NCI-H2227 treated with DMSO at 0.1 percent for 48 hours (cell line): ENCODE data around the gene TET2.

Experiments
- DNase-seq: peaks from one replicate; lab custom pipeline; 2025; lab: John Stamatoyannopoulos, UW

Gene TET2

DNA sequence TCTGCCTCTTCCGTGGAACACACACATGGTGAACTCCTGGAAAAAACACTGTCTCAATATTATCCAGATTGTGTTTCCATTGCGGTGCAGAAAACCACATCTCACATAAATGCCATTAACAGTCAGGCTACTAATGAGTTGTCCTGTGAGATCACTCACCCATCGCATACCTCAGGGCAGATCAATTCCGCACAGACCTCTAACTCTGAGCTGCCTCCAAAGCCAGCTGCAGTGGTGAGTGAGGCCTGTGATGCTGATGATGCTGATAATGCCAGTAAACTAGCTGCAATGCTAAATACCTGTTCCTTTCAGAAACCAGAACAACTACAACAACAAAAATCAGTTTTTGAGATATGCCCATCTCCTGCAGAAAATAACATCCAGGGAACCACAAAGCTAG is 87.9 kb downstream of the TET2 start:
- no peak for DNase-seq

GRCh38 chr4:105236202-105236915 is 89.7 kb downstream of the TET2 start:
- no peak for DNase-seq

DNA sequence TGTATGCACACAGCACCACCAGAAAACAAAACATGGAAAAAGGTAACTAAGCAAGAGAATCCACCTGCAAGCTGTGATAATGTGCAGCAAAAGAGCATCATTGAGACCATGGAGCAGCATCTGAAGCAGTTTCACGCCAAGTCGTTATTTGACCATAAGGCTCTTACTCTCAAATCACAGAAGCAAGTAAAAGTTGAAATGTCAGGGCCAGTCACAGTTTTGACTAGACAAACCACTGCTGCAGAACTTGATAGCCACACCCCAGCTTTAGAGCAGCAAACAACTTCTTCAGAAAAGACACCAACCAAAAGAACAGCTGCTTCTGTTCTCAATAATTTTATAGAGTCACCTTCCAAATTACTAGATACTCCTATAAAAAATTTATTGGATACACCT is 90.2 kb downstream of the TET2 start:
- DNase-seq = no peak

DNA sequence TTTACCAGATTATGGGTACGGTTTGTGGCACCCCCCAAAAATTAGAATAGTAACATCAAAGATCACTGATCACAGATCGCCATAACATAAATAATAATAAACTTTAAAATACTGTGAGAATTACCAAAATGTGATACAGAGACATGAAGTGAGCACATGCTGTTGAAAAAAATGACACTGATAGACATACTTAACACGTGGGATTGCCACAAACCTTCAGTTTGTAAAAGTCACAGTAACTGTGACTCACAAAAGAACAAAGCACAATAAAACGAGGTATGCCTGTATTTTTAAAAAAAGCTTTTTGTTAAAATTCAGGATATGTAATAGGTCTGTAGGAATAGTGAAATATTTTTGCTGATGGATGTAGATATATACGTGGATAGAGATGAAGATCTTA is 93.4 kb downstream of the TET2 start:
- no peak for DNase-seq

- no peak for DNase-seq
Measured at GRCh38 chr4:105241451-105241850, 94.8 kb downstream of the TET2 start.

GRCh38 chr4:105243446-105243845 is 96.8 kb downstream of the TET2 start:
- no peak for DNase-seq

GRCh38 chr4:105246712-105247111 is 100.0 kb downstream of the TET2 start:
- no peak for DNase-seq

DNA sequence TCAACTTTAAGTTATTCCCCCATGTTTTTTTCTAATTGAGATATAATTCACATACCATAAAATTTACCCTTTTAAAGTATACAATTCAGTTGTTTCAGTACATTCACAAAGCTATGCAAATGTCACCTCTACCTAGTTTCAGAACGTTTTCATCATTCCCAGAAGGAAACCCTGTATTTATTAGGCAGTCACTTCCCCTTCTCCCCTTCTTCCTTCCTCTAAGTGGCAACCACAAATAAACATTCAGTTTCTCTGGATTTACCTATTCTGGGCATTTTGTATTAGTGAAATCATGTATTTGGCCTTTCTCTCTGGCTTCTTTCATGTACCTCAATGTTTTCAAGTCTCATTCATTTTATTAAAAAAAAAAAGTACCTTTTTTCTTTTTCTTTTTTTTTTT is 101.9 kb downstream of the TET2 start:
- DNase-seq = no peak

DNA sequence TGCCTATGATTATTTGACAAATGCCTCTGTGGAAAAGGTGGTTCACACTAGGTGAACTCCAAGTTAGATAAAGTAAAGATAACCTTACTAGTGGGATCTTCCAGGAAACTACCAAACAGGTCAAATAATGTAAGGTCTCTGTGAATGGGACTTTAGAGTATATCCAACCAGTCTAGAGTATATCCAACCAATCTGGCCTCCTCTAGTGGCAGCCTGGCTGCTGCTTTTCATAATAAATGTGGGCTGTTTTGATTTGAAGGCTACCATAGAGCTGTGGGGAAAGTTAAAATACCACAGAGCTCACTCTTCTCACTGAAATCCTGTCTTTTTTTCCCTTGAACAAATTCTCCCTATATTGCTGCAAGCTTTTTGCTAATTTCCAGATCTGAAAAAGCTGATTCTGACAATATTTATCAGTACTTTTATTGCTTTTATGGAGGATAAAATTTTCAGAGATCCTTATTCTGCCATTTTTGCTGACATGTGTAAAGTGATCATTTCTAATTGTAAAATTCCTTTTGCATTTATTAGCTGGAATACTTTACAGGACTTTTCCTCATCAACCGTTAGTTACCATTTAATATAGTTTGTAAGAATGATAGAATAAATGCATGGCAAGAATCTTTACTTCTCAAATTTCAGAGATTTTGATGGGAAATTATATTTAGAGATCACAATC is 111.3 kb downstream of the TET2 start:
- DNase-seq = no peak

DNA sequence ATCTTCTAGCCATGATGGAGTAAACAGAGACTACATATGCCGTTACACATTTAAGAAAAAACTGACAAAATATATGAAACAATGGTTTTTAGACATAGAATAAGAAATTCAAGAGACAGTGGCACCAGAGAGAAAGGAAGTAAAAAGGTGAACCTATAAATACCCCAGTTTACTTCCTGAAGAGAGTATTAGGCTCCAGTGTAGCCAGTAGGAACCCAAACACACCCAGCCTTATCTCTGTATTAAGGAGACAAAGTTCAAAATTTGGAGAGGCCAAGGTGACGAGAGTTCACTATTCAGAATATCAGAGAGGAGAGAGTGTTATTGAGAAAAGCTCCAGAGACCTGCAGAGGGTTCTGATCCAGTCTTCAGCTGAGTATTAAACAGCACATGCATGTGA is 119.0 kb downstream of the TET2 start:
- no peak for DNase-seq

GRCh38 chr4:105267280-105267679 is 120.6 kb downstream of the TET2 start:
- DNase-seq = no peak

DNA sequence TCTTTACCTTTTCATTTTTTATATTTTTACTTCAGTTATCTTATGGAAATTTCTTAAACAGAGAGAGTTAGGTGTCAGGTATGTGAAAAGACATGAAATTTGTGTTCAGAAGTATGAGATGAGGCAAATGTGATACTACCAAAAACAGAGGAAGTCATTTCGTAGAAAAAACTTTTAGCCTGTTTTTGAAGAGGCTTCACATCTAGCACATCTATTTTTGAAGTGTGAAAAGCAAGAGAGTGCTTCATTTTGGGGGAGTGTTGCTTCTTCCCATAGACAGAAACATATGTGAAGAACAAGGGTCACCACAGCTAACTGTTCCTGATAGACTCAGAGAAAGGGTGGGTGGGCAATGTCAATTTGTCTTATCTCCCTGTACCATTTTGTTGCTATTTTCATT is 125.3 kb downstream of the TET2 start:
- DNase-seq = no peak

- DNase-seq = no peak
Measured at GRCh38 chr4:105273230-105273629, 126.6 kb downstream of the TET2 start.

GRCh38 chr4:105274090-105274489 is 127.4 kb downstream of the TET2 start:
- DNase-seq = no peak

DNA sequence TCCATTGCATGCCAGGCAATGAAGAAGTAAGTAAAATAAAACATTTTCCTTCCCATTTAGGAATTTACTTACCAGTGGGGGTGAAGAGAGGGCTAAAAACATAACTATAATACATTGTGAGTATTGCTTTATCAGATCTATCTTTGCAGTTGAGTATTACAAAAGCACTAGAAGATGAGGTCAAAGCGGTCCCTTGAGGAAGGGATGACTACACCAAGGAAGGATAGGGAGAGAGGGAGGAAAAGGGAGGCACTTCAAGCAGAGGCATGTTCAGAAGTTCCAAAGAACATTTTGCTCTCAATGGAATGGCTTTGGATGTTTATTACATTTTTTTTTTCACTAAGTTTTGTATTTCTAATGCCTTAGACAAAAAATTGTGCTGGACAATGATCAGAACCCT is 127.8 kb downstream of the TET2 start:
- no peak for DNase-seq

DNA sequence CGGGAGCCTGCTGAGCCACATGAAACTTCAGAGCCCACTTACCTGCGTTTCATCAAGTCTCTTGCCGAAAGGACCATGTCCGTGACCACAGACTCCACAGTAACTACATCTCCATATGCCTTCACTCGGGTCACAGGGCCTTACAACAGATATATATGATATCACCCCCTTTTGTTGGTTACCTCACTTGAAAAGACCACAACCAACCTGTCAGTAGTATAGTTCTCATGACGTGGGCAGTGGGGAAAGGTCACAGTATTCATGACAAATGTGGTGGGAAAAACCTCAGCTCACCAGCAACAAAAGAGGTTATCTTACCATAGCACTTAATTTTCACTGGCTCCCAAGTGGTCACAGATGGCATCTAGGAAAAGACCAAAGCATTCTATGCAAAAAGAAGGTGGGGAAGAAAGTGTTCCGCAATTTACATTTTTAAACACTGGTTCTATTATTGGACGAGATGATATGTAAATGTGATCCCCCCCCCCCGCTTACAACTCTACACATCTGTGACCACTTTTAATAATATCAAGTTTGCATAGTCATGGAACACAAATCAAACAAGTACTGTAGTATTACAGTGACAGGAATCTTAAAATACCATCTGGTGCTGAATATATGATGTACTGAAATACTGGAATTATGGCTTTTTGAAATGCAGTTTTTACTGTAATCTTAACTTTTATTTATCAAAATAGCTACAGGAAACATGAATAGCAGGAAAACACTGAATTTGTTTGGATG is 129.9 kb downstream of the TET2 start:
- no peak for DNase-seq

DNA sequence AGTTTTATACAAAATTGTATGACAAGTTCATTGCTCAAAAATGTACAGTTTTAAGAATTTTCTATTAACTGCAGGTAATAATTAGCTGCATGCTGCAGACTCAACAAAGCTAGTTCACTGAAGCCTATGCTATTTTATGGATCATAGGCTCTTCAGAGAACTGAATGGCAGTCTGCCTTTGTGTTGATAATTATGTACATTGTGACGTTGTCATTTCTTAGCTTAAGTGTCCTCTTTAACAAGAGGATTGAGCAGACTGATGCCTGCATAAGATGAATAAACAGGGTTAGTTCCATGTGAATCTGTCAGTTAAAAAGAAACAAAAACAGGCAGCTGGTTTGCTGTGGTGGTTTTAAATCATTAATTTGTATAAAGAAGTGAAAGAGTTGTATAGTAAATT is 131.0 kb downstream of the TET2 start:
- DNase-seq = peak; percentile 31

DNA sequence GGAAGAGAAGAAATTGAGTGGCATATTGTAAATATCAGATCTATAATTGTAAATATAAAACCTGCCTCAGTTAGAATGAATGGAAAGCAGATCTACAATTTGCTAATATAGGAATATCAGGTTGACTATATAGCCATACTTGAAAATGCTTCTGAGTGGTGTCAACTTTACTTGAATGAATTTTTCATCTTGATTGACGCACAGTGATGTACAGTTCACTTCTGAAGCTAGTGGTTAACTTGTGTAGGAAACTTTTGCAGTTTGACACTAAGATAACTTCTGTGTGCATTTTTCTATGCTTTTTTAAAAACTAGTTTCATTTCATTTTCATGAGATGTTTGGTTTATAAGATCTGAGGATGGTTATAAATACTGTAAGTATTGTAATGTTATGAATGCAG is 132.6 kb downstream of the TET2 start:
- DNase-seq = no peak

DNA sequence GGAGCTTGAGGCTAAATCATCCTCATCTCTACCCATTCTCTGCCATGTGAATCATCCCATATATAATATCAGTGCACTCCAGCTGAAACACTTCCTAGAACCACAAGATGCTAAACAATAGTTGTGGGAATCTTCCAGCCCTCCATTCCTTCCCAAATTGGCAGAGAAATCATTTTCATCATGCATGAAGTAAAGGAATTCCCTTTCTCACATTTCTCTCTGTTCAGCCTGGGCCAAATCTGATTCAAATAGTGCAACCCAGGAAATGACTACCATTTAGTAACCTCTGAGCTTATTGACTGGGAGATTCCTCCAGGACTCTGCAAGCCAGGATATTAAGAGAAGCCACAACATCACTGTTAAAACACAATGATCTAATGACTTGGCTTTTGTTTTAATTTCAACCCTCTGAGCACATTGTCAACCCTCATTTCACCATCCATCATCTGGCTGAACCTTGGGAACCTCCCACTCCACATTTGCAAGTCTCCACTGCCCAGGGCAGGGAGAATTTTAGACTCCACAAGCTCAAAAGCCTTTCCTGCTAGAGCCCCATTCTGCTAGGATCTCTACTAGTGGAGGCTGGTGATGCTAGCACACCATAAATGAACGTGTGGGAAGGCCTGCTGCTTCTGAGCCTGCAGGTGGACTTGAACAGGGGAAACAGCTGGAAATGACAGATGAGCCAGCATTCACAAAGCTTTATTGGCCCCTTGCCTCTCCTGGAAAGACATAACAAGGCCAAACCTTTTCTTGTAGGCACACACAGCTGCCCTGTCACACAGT is 133.9 kb downstream of the TET2 start:
- DNase-seq = no peak

DNA sequence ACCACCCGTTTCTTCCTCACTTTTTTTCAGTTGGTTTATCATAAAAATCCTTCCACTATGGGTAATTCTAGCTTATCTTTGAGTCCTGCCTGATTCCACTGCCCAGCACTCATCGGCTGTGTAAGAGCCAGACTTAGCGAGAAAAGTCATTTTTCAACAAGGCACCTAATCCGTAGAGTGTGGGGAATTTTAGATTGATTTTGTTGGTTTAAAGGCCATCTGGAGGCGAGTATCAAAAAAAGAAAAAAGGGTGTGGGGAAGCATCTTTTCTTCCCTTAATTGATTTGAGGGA is 134.4 kb downstream of the TET2 start:
- no peak for DNase-seq

GRCh38 chr4:105282489-105282888 is 135.8 kb downstream of the TET2 start:
- DNase-seq = no peak

GRCh38 chr4:105283501-105283900 is 136.8 kb downstream of the TET2 start:
- no peak for DNase-seq

GRCh38 chr4:105288121-105288520 is 141.4 kb downstream of the TET2 start:
- DNase-seq = no peak
